Subcutaneous abdominal adipose tissue (tissue), 5 donors: ENCODE data around the gene UBE2D3.

Experiments used
- H3K27ac ChIP-seq: one replicate; pipeline ENCODE4 v1.7.0; 2013; ENCODE audit warnings: low read depth, mild to moderate bottlenecking, inconsistent platforms, low read length, moderate library complexity
- H3K27me3 ChIP-seq, 5 donors: one replicate each; pipeline ENCODE4 v1.7.0; 2013; ENCODE audit warnings: low read length in 5 of 5, inconsistent platforms in 1 of 5; ENCODE audit not compliant: control insufficient read depth in 5 of 5, insufficient read depth in 4 of 5
- H3K36me3 ChIP-seq, 5 donors: one replicate each; pipeline ENCODE4 v1.7.0; 2013; ENCODE audit warnings: low read length in 5 of 5; ENCODE audit not compliant: control insufficient read depth in 5 of 5, insufficient read depth in 5 of 5
- H3K4me1 ChIP-seq, 5 donors: one replicate each; pipeline ENCODE4 v1.7.0; 2013; ENCODE audit warnings: low read length in 5 of 5, mild to moderate bottlenecking in 3 of 5, moderate library complexity in 1 of 5; ENCODE audit not compliant: control insufficient read depth in 5 of 5, insufficient read depth in 5 of 5
- H3K4me3 ChIP-seq, 5 donors: one replicate each; pipeline ENCODE4 v1.7.0; 2013; ENCODE audit warnings: low read length in 5 of 5, low read depth in 1 of 5
- H3K9ac ChIP-seq, 5 donors: one replicate each; pipeline ENCODE4 v1.7.0; 2013; ENCODE audit warnings: low read length in 5 of 5, mild to moderate bottlenecking in 4 of 5, moderate library complexity in 3 of 5
- H3K9me3 ChIP-seq, 5 donors: one replicate each; pipeline ENCODE4 v1.7.0; 2013; ENCODE audit warnings: low read length in 5 of 5; ENCODE audit not compliant: control insufficient read depth in 5 of 5
- donor health status: healthy.
- donor health status: healthy.
- donor health status: healthy.
- donor health status: healthy.
- donor health status: healthy.

The UBE2D3 gene

GRCh38 chr4:102862016-102862415 lies 34.7 kb upstream of the UBE2D3 start:
- no peak overlapping the region for H3K9ac ChIP-seq
- no peak overlapping the region for H3K27ac ChIP-seq

DNA sequence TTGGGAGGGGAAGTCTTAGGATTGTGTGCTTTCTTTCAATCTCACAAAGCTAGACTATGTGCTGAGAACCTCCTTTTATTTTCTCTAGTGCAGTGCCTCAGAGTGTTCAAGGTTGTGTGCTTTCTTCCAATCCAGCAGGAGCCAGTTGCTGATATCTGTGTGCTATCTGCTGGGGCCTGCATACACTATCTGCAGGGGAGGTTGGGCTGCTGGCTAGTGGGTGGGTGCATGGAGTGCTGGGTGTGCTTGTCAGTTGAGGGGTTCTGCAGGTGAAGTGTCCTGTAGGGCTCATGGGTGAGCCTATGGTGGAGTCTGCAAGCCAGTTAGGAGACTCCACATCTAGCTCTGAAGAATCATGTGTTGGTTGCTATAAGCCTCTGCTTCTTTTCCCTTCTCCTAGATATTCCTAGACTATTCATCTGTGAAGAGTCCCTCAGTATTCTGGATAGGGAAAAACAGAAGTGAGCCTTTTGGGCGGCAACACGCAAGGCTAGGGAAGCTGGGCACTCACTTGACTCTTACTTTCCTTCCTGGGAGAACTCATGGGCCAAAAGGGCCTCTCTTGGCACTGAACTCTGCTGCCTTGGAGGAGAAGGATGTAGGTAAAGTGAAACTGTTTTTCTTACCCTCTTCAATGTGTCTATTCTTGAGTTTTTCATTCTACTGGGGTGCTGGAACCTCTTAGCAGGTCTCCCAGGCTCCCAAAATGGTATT lies 33.4 kb upstream of the UBE2D3 start:
- Histone ChIP-seq H3K27me3 (no peaks in the 10 kb centered on the region), H3K4me3 (no peak overlapping the region), H3K4me1 (peaks cover 0 to 8% (median 0%) of the 10 kb centered on the region in 5 donors), H3K9ac (no peak overlapping the region), H3K36me3 (no peaks in the 10 kb centered on the region), H3K9me3 (peaks cover 7 to 9% (median 8%) of the 10 kb centered on the region in 5 donors), H3K27ac (no peak overlapping the region)

More at GRCh38 chr4:102862016-102862415, 34.7 kb upstream of the UBE2D3 start:
- Histone ChIP-seq H3K4me1 (peaks cover 0 to 8% (median 0%) of the 10 kb centered on the region in 5 donors), H3K27me3 (no peaks in the 10 kb centered on the region), H3K4me3 (no peak overlapping the region), H3K36me3 (no peaks in the 10 kb centered on the region), H3K9me3 (peaks cover 7 to 9% (median 8%) of the 10 kb centered on the region in 5 donors)

DNA sequence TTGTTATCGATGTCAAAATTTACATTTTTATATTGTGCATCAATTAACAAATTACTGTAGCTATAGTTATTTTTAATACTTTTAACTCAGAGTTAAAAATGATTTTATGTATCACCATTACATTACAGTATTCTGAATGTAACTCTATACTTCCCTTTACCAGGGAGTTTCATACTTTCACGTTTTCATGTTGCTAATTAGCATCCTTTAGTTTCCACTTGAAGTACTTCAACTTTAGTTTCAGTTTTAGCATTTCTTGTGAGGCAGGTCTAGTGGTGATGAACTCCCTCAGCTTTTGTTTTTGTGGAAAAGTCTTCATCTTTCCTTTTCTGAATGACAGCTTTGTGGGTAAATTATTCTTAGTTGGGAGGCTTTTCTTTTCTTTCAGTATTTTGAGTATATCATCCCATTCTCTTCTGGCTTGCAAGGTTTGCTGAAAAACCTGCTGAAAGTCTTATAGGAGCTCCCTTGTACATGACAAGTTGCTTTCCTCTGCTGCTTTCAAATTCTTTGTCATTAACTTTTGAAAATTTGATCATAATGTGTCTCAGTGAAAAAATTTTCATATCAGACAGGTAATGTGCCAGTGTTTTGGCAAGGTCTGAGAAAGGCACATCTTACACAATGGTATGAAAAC lies 31.6 kb upstream of the UBE2D3 start:
- Histone ChIP-seq H3K36me3 (no peaks in the 10 kb centered on the region), H3K9me3 (peaks cover 7 to 9% (median 8%) of the 10 kb centered on the region in 5 donors), H3K27me3 (no peaks in the 10 kb centered on the region), H3K27ac (no peak overlapping the region), H3K4me1 (peaks cover 0 to 8% (median 0%) of the 10 kb centered on the region in 5 donors), H3K9ac (no peak overlapping the region), H3K4me3 (no peak overlapping the region)

GRCh38 chr4:102850370-102850769 lies 23.0 kb upstream of the UBE2D3 start:
- Histone ChIP-seq H3K9me3 (no peaks in the 10 kb centered on the region), H3K9ac (no peak overlapping the region), H3K27ac (no peak overlapping the region), H3K4me3 (no peak overlapping the region), H3K27me3 (no peaks in the 10 kb centered on the region), H3K4me1 (no peaks in the 10 kb centered on the region), H3K36me3 (no peaks in the 10 kb centered on the region)

GRCh38 chr4:102849579-102850104 lies 22.3 kb upstream of the UBE2D3 start:
- Histone ChIP-seq H3K27ac (no peak overlapping the region), H3K27me3 (no peaks in the 10 kb centered on the region), H3K4me1 (no peaks in the 10 kb centered on the region), H3K9me3 (no peaks in the 10 kb centered on the region), H3K9ac (no peak overlapping the region), H3K4me3 (no peak overlapping the region), H3K36me3 (no peaks in the 10 kb centered on the region)

GRCh38 chr4:102847687-102848086 lies 20.3 kb upstream of the UBE2D3 start:
- no peaks in the 10 kb centered on the region for H3K4me1 ChIP-seq
- H3K27me3 ChIP-seq, result no peaks in the 10 kb centered on the region
- no peak overlapping the region for H3K4me3 ChIP-seq
- H3K36me3 ChIP-seq, result peaks cover 0 to 3% (median 0%) of the 10 kb centered on the region in 5 donors
- H3K27ac ChIP-seq, result no peak overlapping the region
- no peak overlapping the region for H3K9ac ChIP-seq
- no peaks in the 10 kb centered on the region for H3K9me3 ChIP-seq

DNA sequence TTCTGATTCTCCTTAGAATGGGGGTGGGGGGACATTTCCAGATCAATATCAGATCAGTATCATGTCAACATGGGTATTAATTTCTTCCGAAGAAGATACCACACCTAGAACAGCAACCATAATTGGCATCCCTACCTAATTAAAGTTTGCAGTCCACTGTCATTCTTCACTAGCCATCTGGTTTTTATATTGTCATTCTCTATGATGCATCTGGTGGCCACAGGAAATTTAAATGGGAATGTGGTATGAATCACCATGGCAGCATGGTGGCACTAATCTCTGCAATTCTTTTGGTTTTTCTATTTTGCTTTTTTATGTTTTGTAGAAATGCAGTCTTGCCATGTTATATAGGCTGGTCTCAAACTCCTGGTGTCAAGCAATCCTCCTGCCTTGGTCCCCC lies 16.6 kb upstream of the UBE2D3 start:
- Histone ChIP-seq H3K9ac (no peak overlapping the region), H3K4me3 (no peak overlapping the region), H3K36me3 (peaks cover 0 to 3% (median 0%) of the 10 kb centered on the region in 5 donors), H3K9me3 (no peaks in the 10 kb centered on the region), H3K27ac (no peak overlapping the region), H3K27me3 (no peaks in the 10 kb centered on the region), H3K4me1 (no peaks in the 10 kb centered on the region)

- Histone ChIP-seq H3K36me3 (peaks cover 0 to 3% (median 0%) of the 10 kb centered on the region in 5 donors), H3K27ac (no peak overlapping the region), H3K4me1 (no peaks in the 10 kb centered on the region), H3K4me3 (no peak overlapping the region), H3K9ac (no peak overlapping the region), H3K9me3 (no peaks in the 10 kb centered on the region), H3K27me3 (no peaks in the 10 kb centered on the region)
Measured at GRCh38 chr4:102843273-102843672, 15.9 kb upstream of the UBE2D3 start.

DNA sequence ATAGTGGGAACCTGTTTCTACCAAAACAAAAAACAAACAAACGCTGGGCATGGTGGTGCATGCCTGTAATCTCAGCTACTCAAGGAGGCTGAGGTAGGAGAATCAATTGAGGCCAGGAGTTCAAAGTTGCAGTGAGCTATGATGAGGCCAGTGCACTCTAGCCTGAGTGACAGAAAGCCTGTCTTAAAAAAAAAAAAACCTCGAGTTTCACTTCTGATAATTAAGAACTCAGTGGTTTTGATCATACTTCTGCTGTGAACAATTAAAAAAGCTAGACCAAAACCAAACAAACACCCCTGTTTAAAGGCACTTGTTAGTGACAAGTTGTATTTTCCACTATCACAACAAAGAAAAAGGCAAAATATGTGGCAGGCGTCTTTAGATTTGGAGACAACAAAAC lies 15.0 kb upstream of the UBE2D3 start:
- no peaks in the 10 kb centered on the region for H3K9me3 ChIP-seq
- H3K27ac ChIP-seq, result no peak overlapping the region

DNA sequence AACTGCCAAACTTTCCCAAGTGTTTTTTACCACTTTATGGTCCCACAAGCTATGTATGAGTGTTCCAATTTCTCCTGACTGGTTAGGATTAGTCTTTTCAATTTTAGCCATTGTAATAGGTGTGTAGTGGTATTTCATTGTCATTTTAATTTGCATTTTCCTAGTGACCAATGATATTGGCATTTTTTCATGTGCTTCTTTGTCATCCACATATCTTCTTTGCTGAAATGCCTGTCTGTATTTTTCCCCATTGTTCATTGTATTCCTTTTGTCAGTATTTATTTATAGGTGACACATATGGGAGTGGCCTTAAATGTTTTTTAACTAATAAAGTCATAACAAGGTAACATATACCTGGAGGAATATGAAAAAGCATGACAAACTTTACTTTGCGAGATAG lies 9.2 kb upstream of the UBE2D3 start:
- Histone ChIP-seq H3K27me3 (no peaks in the 10 kb centered on the region), H3K9me3 (no peaks in the 10 kb centered on the region), H3K4me1 (no peaks in the 10 kb centered on the region), H3K36me3 (no peaks in the 10 kb centered on the region), H3K9ac (no peak overlapping the region), H3K4me3 (no peak overlapping the region), H3K27ac (no peak overlapping the region)

More for the DNA sequence above, 15.0 kb upstream of the UBE2D3 start:
- Histone ChIP-seq H3K27me3 (no peaks in the 10 kb centered on the region), H3K36me3 (peaks cover 0 to 3% (median 0%) of the 10 kb centered on the region in 5 donors), H3K9ac (no peak overlapping the region), H3K4me1 (no peaks in the 10 kb centered on the region), H3K4me3 (no peak overlapping the region)
